Measurements from ENCODE around the gene ATP10A. TPM values are rescaled to one million over a fixed set of nuclear protein-coding genes. Genes with fewer than 3 reads are reported as not detected.

ATP10A gene
- total RNA-seq, 1 experiment from 2014 or later = 3.9 TPM

DNA sequence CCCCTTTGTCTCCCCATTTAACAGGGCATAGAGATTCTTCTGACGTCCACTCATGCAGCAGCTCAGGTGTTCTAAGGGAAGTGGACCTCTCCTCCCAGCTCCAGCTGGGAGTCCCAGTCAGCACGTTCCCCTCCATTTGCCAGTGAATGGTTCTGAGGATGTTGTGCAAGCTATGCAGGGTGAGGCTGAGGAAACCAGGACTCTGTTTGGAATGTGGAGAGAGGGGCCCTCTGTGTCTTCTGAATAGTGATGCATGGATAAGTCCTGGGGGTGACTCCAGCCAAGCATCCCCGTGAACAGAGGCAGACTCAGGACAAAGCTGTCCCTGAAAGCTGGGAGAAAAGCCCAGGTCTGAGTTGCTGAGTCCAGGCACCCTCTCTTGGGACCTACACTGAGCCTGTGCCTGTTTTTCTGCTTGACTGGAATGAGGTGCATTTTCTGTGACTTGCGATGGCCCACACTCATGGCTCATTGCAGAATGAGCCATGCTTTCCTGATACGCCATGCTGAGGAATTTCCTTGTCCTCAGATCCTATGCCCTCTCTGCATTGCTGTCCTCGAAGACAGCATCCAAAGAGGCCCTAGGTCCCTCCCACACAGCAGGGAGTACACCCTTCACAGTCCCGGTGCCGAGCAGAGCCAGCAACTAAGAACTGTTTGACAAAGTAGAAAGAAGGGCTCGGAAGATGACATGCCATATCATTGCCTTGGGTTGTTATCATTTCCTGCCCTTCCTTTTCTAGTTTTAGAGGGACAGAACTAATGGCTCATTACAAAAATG is 185.2 kb downstream of the ATP10A start:
- Mint-ChIP-seq H3K4me3 (no peak overlapping the region), H3K9me3 (peaks cover under 1 to 1% of the 10 kb centered on the region in 2 experiments; a peak in 3 of 5 replicates), H3K4me1 (peaks cover 21 to 40% of the 10 kb centered on the region in 2 experiments), H3K27me3 (ENCODE audit: low read depth) (peaks cover 19% of the 10 kb centered on the region), H3K27ac (no peak overlapping the region), H3K36me3 (ENCODE audit: insufficient read depth in 1 of 3, low read depth in 3 of 3) (peaks cover 1 to 10% (median 6%) of the 10 kb centered on the region in 3 experiments; a peak in 5 of 7 replicates)
- H3K4me2 ChIP-seq (ENCODE audit: insufficient read depth, insufficient read length, low read length) = no peak overlapping the region
- no peaks in the 10 kb centered on the region for H3K27me3 ChIP-seq (ENCODE audit: insufficient read depth, low read length)
- no peak overlapping the region for H3K14ac ChIP-seq (ENCODE audit: insufficient read depth, low read length)
- no peak overlapping the region for H4K8ac ChIP-seq (replicated peaks; ENCODE audit: insufficient read length, low read depth, low read length)
- H2BK20ac ChIP-seq (ENCODE audit: low read depth, low read length, poor library complexity, severe bottlenecking) = no peak overlapping the region
- H4K91ac ChIP-seq (ENCODE audit: insufficient read length, low read depth, low read length) = no peak overlapping the region
- H3K27ac ChIP-seq (ENCODE audit: insufficient read length, low read depth, low read length) = no peak overlapping the region
- no CpG with 5 or more reads among the region's 9 CpGs for WGBS (ENCODE audit: extremely low coverage, insufficient read length, low lambda C conversion rate)
- H2BK5ac ChIP-seq (ENCODE audit: insufficient read length, low read length) = no peak overlapping the region
- no peak overlapping the region for H3K18ac ChIP-seq (ENCODE audit: insufficient read length, low read depth, low read length)
- H3K23me2 ChIP-seq (ENCODE audit: insufficient read length, low read depth, low read length, poor library complexity, severe bottlenecking) = no peaks in the 10 kb centered on the region
- H3K79me2 ChIP-seq (ENCODE audit: insufficient read depth, low read length) = no peaks in the 10 kb centered on the region
- H2BK120ac ChIP-seq (ENCODE audit: low read depth, low read length, poor library complexity, severe bottlenecking) = no peak overlapping the region
- H3K4ac ChIP-seq (ENCODE audit: low read depth, low read length) = no peak overlapping the region
- H3K79me1 ChIP-seq (ENCODE audit: insufficient read depth, low read depth, low read length, poor library complexity, severe bottlenecking) = no peaks in the 10 kb centered on the region
- H3K9ac ChIP-seq (ENCODE audit: extremely low read depth, insufficient read length, low read length) = no peak overlapping the region
- H2AK5ac ChIP-seq (ENCODE audit: insufficient read length, low read length) = no peak overlapping the region
- H3K56ac ChIP-seq (ENCODE audit: insufficient read length, low read depth, low read length) = no peak overlapping the region
- H2BK15ac ChIP-seq (ENCODE audit: low read depth, low read length) = no peak overlapping the region
- DNase-seq = no peak
- no peak overlapping the region for H2AFZ ChIP-seq (ENCODE audit: low read length)
- no peaks in the 10 kb centered on the region for H3K9me3 ChIP-seq (ENCODE audit: control insufficient read depth, low read depth, low read length)
- H2BK12ac ChIP-seq (ENCODE audit: insufficient read length, low read depth, low read length) = no peak overlapping the region
- no peak overlapping the region for H3K23ac ChIP-seq (ENCODE audit: insufficient read length, low read depth, low read length)
- TF ChIP-seq, protein P1, sequence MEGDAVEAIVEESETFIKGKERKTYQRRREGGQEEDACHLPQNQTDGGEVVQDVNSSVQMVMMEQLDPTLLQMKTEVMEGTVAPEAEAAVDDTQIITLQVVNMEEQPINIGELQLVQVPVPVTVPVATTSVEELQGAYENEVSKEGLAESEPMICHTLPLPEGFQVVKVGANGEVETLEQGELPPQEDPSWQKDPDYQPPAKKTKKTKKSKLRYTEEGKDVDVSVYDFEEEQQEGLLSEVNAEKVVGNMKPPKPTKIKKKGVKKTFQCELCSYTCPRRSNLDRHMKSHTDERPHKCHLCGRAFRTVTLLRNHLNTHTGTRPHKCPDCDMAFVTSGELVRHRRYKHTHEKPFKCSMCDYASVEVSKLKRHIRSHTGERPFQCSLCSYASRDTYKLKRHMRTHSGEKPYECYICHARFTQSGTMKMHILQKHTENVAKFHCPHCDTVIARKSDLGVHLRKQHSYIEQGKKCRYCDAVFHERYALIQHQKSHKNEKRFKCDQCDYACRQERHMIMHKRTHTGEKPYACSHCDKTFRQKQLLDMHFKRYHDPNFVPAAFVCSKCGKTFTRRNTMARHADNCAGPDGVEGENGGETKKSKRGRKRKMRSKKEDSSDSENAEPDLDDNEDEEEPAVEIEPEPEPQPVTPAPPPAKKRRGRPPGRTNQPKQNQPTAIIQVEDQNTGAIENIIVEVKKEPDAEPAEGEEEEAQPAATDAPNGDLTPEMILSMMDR (conservative IDR thresholded peaks at IDR 0.05) = no peak
- H3T11ph ChIP-seq (ENCODE audit: low read length) = no peak overlapping the region
- no peaks in the 10 kb centered on the region for H4K20me1 ChIP-seq (ENCODE audit: control insufficient read depth, insufficient read depth, insufficient read length)
- peaks cover 4% of the 10 kb centered on the region; the same call in 1 of the 2 replicates for H3K4me1 ChIP-seq (ENCODE audit: insufficient read depth, low read length)
- no peak overlapping the region for H4K5ac ChIP-seq (ENCODE audit: insufficient read length, low read depth, low read length)
